Measurements from ENCODE around the gene ANGPTL2.
"Not testable (repeated sequence)": the region's sequence is repeated elsewhere in the genome, so short reads cannot be mapped to it uniquely, and the experiment has no call there.

ANGPTL2 gene

DNA sequence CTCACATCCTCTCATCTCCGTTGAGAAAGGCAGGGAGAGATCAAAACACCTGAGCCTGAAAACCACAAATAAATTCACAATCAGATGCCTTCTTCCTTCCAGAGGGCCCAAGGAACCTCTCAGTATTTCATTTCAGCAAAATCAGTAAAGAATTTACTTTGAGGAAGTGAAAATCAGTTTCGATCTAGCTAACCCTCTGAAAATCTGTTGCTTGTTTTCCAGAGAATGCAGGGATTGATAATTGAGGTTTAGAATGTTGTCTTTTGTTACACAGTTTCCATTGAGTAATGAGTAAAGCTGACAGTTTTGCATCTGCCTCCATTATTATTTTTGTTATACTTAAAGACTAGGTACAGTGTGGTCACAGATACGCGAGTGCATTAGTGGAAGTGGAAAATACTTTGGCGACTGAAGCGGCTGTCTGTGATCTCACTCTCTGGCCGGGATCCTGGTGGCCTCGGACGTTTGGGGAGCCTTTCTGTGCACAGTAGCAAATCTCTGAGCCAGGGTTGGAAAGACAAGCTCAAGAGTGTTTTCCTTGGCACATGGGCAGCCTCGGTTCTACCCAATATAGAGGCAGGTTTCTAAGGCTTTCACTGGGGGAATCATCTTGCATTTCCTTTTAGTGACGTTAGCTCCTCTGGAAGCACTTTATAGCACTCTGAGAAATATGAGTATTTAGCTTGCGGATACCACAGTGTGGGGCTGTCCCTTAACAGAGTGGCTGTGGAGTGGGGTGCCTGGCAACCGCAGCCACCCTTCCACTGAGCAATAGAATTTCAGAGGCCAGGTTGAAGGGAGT is 32.2 kb upstream of the ANGPTL2 start:
- DNase-seq: no peak

DNA sequence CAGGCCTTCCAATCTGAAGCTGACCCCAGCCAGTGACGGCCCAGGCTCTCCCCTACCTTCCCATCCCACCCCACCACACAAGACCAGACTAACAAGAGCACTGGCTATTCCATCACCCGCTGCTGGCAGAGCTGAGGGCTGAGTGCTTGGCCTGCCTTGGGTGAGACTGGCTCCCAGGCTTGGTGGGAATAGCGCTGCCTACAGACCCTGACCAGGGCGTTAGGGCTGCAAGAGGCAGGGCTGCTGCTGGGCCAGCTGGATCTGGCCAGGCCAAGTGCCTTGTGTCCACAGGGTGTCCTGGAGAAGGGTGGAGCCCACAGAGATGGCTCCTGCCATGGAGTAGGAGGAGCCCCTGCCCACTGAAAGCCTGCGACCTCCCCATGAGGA is 31.6 kb upstream of the ANGPTL2 start:
- no peak for DNase-seq

DNA sequence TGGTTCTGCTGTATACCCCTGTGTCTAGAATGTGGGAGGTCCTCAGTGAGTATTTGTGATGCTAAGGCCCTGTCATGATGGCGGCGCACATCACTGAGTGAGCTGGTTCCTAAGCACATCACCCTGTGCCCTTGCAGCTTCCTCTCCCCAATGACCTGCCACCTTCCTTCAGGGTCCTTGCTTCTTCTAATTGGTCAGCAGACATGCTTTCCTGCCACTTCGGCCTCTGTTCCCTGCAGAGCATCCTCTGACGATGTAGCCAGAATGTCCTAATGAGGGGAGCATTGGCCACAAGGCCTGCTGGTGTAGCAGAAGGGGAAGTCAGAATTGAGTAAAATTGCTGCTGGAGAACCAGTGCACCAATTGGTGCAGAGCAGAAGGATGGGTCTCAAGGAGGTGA is 31.1 kb upstream of the ANGPTL2 start:
- no peak for DNase-seq

DNA sequence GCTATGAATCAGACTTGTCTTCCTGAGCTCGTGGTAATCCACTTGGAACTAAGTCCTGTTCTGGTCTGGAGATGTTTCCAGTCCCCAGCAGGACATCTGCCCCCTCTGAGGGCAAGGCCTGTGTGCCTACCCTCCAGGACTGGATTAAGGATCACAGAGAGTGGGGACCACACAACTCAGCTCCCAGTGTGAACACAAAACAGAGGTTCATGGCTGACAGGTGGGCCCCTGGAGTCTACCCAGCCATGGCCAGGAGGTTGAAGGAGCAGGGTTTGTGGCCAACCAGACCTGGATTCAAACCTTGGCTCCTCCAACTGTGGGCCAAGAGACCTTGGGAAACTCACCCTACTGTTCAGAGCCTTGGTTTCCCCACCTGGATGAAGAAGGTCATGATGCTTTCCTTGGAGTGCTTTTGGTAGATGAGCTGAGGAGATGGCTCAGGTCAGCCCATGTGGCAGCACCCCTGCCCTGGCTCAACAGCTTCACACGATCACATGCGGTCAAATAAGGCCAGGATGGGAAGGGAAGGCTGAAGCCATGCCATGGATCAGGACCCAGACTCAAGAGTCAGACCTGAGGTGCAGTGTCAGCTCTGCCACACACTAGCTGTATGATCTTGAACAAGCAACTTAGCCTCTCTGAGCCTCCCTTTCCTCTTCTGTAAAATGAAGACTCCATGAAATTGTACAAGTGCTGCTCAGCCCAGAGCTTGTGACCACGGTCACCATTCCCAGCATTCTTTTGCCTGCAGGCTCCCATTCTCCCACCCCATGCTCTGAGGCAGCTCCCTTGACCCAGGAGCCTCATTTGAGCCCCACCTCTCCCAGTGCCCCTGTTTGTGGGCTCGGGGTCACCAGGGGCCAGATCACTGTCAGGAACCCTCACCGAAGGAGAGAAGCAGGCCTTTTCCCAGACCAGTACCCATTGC is 27.3 kb upstream of the ANGPTL2 start:
- no peak for DNase-seq

DNA sequence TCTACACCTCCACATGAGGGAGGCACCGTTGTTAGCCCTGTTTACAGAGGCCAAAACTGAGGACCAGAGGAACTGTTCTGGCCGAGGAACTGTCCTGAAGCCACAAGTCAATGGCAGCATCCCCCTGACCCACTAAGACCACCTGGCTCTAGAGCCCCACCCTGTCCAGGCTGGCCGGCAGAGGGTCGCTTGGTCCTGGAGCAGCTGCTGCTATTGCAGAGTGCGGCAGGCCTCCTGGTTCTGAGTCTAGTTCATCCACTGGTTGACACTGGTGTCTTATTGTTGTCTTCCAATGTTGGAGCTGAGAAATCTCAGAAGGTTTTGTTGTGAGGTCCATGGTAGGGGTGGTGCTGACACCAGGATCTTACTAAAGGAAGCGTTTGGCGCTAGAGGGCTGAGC is 26.6 kb upstream of the ANGPTL2 start:
- DNase-seq: no peak

DNA sequence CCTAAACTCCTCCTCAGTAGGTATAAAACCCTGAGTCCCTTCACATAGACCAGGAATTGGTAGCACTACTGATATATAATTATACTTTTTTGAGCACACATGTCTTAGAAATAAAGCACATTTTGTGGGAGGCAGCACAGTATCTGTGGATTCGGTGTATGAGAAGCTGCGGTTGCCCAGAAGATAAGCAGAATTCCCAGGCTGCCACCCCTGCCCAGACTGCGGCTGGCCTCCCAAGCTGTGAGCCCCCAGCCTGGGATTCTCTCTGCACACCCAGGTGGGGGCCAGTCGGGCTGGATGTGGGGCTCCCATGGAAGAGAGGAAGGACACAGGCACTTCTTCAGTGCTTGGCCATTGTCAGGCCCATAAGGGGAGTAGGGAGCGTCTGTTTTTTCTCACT is 25.6 kb upstream of the ANGPTL2 start:
- no peak for DNase-seq

DNA sequence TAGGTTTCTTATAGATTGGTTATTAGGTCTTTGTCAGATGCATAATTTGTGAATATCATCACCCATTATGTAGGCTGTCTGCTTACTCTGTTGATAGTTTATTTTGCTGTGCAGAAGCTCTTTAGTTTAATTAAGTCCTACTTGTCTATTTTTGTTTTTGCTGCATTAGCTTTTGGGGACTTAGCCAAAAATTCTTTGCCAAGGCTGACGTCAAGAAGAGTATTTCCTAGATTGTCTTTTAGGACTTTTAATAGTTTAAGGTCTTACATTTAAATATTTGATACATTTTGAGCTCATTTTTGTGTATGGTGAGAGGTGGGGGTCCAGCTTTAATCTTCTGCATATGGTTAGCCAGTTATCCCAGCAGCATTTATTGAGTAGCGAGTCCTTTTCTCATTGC is 24.8 kb upstream of the ANGPTL2 start:
- no peak for DNase-seq

DNA sequence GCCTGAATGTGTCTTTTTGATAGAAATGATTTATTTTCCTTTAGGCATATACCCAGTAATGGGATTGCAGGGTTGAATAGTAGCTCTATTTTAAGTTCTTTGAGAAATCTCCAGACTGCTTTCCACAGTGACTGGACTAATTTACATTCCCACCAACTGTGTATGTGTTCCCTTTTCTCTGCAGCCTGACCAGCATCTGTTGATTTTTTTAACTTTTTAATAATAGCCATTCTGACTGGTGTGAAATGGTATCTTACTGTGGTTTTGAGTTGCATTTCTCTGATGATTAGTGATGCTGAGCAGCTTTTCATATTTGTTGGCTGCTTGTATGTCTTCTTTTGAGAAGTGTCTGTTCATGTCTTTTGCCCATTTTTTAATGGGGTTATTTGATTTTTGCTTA is 24.4 kb upstream of the ANGPTL2 start:
- not testable (repeated sequence) for DNase-seq

DNA sequence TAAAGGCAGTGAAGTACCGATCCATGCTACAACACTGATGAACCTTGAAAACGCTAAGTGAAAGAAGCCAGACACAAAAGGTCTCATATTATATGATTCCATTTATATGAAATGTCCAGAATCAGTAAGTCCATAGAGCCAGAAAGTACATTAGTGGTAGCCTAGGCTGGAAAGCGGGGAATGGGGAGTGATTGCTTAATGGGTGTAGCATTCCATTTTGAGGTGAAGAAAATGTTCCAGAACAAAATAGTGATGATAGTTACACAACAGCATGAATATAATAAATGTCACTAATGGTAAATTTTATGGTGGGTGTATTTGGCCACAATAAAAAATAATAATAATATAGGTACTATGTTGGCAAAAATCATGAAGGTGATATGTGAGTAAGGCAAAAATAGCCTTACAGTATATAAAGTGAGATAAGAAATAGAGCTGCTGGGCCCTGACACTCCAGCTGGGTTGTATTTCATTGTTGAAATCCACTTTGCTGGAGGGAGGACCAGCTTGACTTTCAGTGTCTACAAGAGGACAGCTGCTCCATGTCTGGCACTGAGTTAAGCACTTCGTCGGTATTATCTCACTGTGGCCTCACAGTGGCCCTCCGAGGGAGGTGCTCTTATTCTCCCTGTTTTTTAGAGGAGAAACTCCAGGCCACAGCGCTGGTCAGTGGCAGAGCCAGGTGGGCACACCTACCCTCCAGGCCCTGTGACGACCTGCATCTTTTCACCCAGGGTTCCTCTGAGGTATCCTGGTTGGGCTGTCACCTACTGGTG is 22.4 kb upstream of the ANGPTL2 start:
- DNase-seq: peak; percentile 11

DNA sequence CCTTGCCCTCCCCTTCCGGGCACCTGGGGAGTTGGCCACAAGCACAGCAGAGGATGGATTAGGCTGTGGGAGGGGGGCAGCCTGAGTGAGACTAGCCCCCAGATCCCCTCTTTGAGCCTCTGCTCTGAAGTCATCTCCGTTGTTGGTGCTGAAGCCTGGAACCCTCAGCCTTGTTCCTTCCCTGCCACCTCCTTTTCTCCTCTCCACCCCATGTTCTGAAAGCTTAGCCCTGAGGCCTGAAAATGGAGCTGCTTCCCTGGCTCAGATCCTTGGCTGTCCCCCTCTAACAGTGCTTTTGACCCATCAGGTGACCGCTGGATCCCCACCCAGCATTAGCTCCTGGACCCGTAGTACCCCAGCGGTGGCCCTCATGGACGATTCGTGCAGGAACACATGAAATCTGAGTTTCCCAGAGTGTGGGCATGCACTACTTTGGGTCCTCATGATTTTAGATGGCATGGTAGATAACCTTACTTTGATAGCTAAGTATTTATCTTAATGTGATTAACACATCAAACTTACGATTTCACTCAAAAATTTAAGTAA is 21.6 kb upstream of the ANGPTL2 start:
- DNase-seq: no peak

DNA sequence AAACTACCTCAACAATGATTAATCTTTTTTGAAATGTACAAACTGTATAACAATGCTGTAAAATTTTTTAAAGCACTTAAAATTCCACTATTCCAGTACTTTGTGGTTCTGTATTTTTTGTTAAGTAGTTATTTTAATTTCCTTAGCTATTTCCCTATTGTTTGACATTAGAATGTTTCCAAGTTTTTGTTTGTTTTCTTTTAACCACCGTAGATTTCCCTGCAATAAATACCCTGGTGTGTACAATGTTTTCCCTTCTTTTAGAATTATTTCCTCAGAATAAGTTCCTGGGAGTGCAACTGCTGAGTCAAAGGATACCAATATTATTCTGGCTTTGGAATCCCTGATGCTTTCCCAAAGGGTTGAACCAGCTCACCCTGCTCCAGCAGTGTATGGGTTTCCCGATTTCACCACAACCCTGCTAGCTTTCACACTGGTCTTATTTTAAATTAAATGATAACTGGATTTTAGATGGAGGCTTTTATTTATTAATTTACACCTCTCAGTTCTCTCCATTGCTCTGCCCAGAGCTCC is 20.6 kb upstream of the ANGPTL2 start:
- no peak for DNase-seq

DNA sequence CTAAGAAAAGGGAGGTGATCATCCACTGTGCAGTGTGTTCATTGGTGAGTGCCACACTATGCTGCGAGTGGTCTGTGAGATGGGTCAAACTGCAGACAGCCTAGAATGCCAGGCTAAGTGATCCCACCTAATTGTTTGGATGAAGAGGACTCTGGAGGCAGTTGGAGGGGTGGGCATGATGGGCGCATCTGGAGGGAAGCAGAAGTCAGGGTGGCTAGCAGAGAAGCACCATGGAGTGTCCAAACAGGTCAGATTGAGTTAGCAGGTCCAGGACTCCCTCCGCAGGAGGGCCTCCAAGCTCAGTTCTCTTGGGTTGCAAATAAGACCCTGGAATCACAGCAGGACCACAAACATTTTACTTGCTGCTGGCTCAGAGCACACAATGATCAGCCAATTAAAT is 19.9 kb upstream of the ANGPTL2 start:
- no peak for DNase-seq

DNA sequence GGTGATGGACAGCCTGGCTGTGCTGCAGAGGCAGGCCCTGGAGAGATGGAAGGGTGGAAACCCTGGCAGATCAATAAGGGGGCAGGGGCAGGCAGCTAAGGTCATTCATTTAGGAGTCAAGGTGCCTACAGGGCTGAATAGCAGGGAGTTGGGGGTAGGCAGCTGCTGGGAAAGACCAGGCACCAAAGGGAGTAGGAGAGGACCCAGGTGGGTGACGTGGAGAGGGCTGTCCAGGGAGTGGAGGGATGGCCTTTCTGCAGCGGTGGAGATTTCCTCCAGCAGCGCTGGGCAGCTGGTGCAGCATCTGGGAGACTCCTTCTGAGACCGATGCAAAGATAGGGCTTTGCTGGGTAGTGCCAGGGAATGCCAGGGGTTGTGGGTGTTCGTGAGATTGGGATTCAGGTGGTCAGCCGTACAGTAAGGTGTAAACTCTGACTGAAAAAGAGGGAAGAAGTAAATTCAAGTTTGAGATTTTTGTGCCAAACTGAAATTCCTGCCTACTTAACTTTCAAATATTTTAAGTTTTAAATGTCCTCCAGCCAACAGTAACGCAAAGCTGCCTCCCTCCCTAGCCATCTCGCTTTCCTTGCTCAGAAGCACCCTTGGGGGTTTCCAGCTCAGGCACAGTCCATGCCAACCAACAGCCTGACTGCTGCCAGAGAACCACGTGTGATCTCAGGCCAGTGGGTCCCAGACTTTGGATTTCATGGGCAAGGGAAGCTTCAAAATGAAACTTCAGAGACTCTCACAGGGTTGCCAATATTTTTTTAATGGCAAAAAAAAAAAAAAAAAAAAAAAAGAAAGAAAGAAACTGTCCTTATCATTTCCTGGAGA is 18.6 kb upstream of the ANGPTL2 start:
- DNase-seq: no peak

DNA sequence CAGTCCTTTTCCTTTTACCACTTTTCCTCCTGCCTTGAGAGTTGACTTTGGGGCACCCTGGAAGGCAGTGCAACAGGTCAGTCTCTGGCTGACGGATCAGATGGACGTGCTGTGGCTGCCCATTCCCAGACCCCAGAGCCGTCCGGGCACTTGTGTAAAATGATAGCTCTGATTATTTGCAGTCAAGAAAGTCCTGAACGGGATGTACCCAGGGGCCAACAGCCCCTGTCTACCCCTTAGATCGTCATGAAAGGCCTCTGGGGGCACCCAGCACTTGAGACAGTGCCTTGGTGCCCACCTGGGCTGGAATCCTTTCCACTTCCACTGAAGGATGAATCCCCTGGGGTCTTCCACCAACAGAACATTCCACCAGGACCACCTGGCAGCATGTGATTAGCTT is 17.7 kb upstream of the ANGPTL2 start:
- DNase-seq: no peak

DNA sequence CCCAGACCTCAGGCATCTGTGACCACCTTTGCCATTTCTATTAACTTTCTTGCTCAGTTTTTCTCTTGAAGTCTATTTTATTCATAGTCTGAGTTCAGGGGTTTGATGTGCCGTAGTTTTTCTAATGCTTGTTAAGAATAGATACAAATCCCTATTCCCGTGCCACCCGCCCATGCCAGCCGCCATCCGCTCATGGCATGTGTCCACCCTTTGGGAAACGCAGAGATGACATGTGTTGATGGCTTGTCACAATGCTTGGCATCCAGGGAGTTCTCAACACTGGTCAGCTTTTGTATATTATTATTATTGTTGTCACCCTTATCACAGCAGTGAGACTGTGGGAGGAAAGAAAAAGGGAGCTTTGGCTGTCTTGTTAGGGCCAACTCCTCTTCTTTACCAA is 17.3 kb upstream of the ANGPTL2 start:
- DNase-seq: no peak

DNA sequence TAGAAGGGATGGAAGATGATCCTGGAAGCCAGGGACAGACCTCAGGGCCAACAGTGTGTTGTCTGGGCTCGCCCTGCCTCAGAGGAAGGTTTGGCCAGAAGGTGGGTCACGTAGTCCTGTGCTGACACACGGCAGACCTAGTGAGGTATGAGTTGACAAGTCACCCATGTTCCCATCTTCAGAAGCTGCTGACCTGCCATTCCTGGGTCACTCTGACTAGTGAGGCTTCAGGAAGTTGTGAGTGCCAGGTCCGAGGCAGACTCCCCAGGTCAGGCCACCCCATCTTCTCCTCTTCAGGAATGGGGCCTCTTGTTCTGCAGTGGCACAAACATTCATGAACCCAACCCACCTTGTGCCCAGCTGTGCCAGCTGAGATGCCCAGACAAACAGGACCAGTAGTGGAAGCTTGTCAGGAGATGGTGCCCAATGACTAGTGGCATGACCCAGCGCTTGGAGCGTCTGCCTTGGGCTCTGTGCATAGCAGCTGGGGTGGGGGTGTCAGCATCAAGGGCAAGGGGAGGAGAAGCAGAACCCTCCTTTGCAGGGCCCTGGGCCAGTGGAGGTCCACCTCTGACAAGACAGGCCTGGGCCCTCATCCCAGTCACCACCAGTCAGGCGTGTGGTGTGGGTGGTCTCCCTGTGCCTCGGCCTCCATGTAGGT is 16.8 kb upstream of the ANGPTL2 start:
- DNase-seq: no peak

DNA sequence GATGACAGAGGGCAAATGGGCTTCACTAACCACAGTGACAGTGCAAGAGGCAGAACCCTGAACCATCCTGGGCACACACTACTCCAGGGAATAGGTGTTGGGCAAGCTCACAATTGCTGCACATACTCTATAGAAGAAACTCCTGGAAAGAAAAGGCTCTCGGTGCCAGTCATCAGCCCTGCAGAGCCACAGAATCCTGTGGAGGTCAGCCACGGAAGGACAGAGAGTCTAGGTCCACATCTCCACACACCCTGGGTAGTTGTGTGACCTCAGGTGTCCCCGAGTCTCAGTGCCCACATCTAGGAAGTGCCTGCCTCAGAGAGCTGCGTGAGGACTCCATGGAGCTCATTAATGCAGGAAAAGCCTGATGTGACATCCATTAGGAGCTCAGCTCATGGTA is 16.0 kb upstream of the ANGPTL2 start:
- no peak for DNase-seq

DNA sequence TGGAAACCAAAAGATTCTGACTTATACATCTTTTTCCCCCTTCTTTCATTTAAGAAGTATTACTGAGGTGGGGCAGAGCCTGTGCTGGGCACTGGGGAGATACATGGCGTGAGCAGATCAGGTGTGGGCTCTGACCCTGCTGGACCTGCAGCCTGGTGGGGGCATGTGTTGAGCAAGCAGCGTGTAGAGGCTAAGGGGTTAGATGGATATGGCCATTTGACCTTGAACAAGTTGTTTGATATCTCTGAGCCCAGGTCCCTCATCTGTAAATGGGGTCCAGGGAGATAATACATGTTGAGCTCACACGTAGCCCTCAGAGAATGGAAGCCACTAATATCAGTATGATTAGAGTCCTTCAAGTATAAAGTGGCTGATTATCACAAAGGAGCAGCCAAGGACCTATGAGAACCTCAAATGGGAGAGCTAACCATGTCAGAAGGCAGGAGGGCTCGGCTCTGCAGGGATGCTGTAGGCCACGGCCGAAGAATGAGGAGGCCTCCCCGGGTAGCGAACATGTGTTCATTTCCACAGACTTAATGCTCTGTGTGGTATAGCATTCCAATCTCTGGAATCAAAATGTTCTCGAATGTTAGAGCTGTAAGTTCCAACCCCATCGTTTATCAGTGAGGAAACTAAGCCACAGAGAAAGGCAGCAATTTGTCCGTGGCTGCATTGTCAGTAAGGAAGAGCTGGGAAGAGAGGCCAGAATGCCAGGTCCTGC is 15.4 kb upstream of the ANGPTL2 start:
- no peak for DNase-seq

DNA sequence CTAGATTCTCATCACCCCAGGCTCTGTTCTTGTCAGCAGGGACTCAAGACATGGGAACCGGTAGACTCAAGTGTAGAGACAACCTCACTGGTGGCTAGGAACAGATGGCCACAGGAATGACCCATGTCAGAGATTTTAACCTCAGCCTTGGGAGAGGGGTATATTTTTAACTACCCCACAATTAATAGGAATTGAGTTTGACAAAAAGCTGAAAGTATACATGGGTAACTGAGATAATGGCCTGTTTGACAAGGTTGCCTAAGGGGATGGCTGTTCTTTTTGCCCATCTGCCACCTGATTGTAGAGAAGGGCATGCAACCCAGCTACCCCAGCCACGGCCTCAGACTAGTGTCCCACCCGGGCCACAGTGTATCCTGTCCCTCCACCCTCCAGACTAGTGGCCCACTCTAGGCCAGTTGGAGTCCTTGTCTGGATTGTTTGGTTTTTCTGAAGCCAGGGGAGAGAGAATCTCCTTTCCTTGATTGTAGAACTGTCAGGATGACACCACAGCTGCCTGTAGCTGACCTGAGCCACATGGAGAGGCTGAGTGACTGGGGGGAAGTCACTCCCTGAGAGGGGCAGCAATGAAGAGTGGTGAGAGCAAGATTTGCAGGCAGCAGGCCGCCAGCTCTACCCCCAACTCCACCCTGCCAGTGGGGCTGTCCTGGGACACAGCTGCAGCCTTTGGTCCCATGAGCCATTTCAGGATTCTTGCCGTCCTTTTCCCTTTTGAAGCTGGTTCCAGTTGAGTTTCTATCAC is 14.6 kb upstream of the ANGPTL2 start:
- no peak for DNase-seq

Measured in NCI-H345 (cell line).